ENCODE results near the gene C1QTNF9B.

Gene C1QTNF9B

DNA sequence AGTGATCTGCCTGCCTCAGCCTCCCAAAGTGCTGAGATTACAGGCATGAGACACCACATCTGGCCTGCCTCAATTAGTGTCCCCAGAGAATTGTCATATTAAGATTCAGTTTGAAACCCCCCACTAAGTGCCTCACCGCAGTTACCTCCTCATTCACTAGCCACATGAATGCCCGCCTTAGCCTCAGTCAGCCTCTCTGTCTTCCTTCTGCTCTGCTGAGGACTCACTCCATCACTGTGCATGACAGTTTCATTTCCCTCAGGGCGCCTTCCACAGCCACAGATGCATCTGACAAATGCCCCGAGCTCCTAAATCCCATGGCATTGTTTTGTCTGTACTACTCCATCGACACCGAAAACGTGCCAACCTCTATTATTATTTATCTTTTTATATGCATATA is 31.4 kb downstream of the C1QTNF9B start:
- Histone ChIP-seq H3K4me1 (ENCODE audit: insufficient read depth, low read length) (no peaks in the 10 kb centered on the region), H3K9me3 (ENCODE audit: insufficient read depth, low read length, severe bottlenecking) (no peaks in the 10 kb centered on the region), H3K4me3 (ENCODE audit: low read depth in 1 of 2, low read length in 2 of 2) (no peak overlapping the region), H3K4me2 (ENCODE audit: insufficient read depth, low read length) (no peak overlapping the region), H2AFZ (ENCODE audit: low read depth, low read length) (no peak overlapping the region), H3K27ac (ENCODE audit: low read length) (no peak overlapping the region), H3K36me3 (ENCODE audit: insufficient read depth, low read length) (peaks cover 8% of the 10 kb centered on the region; the same call in 1 of the 2 replicates), H4K20me1 (ENCODE audit: insufficient read depth, low read length) (no peaks in the 10 kb centered on the region), H3K9ac (ENCODE audit: low read depth, low read length) (no peak overlapping the region), H3K79me2 (ENCODE audit: insufficient read depth, low read length) (no peaks in the 10 kb centered on the region), H3K27me3 (ENCODE audit: insufficient read depth, low read length, poor library complexity) (no peaks in the 10 kb centered on the region)
- no peak for TF ChIP-seq EZH2 (IDR thresholded peaks at IDR 0.05; ENCODE audit: borderline replicate concordance, low read depth, low read length, severe bottlenecking)
- TF ChIP-seq, protein P1, sequence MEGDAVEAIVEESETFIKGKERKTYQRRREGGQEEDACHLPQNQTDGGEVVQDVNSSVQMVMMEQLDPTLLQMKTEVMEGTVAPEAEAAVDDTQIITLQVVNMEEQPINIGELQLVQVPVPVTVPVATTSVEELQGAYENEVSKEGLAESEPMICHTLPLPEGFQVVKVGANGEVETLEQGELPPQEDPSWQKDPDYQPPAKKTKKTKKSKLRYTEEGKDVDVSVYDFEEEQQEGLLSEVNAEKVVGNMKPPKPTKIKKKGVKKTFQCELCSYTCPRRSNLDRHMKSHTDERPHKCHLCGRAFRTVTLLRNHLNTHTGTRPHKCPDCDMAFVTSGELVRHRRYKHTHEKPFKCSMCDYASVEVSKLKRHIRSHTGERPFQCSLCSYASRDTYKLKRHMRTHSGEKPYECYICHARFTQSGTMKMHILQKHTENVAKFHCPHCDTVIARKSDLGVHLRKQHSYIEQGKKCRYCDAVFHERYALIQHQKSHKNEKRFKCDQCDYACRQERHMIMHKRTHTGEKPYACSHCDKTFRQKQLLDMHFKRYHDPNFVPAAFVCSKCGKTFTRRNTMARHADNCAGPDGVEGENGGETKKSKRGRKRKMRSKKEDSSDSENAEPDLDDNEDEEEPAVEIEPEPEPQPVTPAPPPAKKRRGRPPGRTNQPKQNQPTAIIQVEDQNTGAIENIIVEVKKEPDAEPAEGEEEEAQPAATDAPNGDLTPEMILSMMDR (IDR thresholded peaks at IDR 0.05; ENCODE audit: borderline replicate concordance, extremely low read depth, low read length, poor library complexity, severe bottlenecking): no peak
- ATAC-seq (ENCODE audit: insufficient read depth, low read depth): no peak
- DNase-seq: no peak

DNA sequence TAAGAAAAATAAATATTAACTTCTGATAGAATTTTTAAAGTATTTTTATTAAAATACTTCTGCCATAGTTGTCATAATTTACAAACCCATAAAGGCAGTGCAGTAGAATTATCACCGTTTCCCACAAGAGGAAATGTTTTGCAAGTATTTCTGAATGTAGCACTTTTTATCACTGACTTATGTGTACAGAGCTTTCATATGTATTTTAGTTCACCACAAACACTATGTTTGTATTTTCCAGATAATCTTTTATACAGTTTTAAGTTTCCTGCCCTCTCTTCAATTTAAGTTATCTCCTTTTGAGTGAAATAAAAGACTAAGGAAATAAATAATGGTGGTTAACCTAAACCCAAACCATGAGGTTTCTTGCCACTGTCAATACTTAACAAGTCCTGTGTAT is 32.3 kb downstream of the C1QTNF9B start:
- no peaks in the 10 kb centered on the region for H3K79me2 ChIP-seq (ENCODE audit: insufficient read depth, low read length)
- H3K4me1 ChIP-seq (ENCODE audit: insufficient read depth, low read length): no peaks in the 10 kb centered on the region
- H4K20me1 ChIP-seq (ENCODE audit: insufficient read depth, low read length): no peaks in the 10 kb centered on the region
- H3K4me2 ChIP-seq (ENCODE audit: insufficient read depth, low read length): no peak overlapping the region
- DNase-seq: no peak
- no peak overlapping the region for H3K4me3 ChIP-seq (ENCODE audit: low read depth in 1 of 2, low read length in 2 of 2)
- no peak for TF ChIP-seq EZH2 (IDR thresholded peaks at IDR 0.05; ENCODE audit: borderline replicate concordance, low read depth, low read length, severe bottlenecking)
- TF ChIP-seq, protein P1 (IDR thresholded peaks at IDR 0.05; ENCODE audit: borderline replicate concordance, extremely low read depth, low read length, poor library complexity, severe bottlenecking): no peak
- no peak overlapping the region for H2AFZ ChIP-seq (ENCODE audit: low read depth, low read length)
- H3K27me3 ChIP-seq (ENCODE audit: insufficient read depth, low read length, poor library complexity): no peaks in the 10 kb centered on the region
- ATAC-seq (ENCODE audit: insufficient read depth, low read depth): no peak
- no peaks in the 10 kb centered on the region for H3K9me3 ChIP-seq (ENCODE audit: insufficient read depth, low read length, severe bottlenecking)
- H3K36me3 ChIP-seq (ENCODE audit: insufficient read depth, low read length): peaks cover 8% of the 10 kb centered on the region; the same call in 1 of the 2 replicates
- H3K27ac ChIP-seq (ENCODE audit: low read length): no peak overlapping the region
- no peak overlapping the region for H3K9ac ChIP-seq (ENCODE audit: low read depth, low read length)

DNA sequence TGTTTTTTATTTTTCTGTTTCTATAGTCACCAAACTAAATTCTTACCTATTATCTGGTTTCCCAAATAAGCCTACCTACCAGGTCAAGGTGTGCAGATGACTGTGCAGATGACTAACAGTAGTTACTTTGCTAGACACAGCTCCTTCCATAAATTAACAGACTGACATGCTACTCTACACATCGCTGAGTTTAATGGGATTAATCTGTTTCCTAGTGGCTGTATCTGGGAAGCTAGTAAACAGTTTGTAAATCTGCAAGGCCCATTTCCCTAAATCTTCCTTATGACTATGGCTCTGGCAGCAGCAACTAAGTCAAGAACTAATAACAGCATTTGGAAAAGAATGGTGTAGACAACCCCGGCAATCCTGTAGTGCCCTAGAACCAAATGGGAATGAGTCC is 36.0 kb downstream of the C1QTNF9B start:
- TF ChIP-seq EZH2 (IDR thresholded peaks at IDR 0.05; ENCODE audit: borderline replicate concordance, low read depth, low read length, severe bottlenecking): no peak
- TF ChIP-seq, protein P1 (IDR thresholded peaks at IDR 0.05; ENCODE audit: borderline replicate concordance, extremely low read depth, low read length, poor library complexity, severe bottlenecking): no peak
- no peaks in the 10 kb centered on the region for H3K27me3 ChIP-seq (ENCODE audit: insufficient read depth, low read length, poor library complexity)
- H2AFZ ChIP-seq (ENCODE audit: low read depth, low read length): no peak overlapping the region
- DNase-seq: no peak
- H3K9me3 ChIP-seq (ENCODE audit: insufficient read depth, low read length, severe bottlenecking): no peaks in the 10 kb centered on the region
- H3K4me3 ChIP-seq (ENCODE audit: low read depth in 1 of 2, low read length in 2 of 2): no peak overlapping the region
- no peaks in the 10 kb centered on the region for H3K4me1 ChIP-seq (ENCODE audit: insufficient read depth, low read length)
- H3K9ac ChIP-seq (ENCODE audit: low read depth, low read length): no peak overlapping the region
- H3K4me2 ChIP-seq (ENCODE audit: insufficient read depth, low read length): no peak overlapping the region
- no peak overlapping the region for H3K27ac ChIP-seq (ENCODE audit: low read length)
- peaks cover 5% of the 10 kb centered on the region; the same call in 1 of the 2 replicates for H3K36me3 ChIP-seq (ENCODE audit: insufficient read depth, low read length)
- no peaks in the 10 kb centered on the region for H3K79me2 ChIP-seq (ENCODE audit: insufficient read depth, low read length)
- no peaks in the 10 kb centered on the region for H4K20me1 ChIP-seq (ENCODE audit: insufficient read depth, low read length)
- no peak for ATAC-seq (ENCODE audit: insufficient read depth, low read depth)

DNA sequence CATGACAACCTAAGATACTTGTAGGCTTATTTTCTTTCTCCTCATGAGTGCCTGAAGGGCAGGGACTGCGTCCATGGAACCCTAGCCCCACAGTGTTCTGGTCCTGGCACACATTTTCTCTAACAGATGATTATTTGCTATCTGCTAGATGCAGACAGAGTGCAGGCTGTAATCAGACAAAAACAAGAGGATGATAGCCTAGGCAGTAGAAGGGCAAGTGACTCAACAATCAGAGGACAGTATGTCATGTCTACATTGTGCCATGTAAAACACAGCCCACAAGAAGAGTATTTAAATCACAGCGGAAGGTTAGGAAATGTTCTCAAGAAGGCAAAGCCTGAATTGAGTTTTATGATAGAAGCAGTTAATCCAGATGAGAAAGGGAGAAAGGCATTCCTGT is 37.4 kb downstream of the C1QTNF9B start:
- Histone ChIP-seq H3K9me3 (ENCODE audit: insufficient read depth, low read length, severe bottlenecking) (no peaks in the 10 kb centered on the region), H3K4me3 (ENCODE audit: low read depth in 1 of 2, low read length in 2 of 2) (no peak overlapping the region), H3K4me2 (ENCODE audit: insufficient read depth, low read length) (no peak overlapping the region), H3K36me3 (ENCODE audit: insufficient read depth, low read length) (peaks cover 8% of the 10 kb centered on the region; the same call in 1 of the 2 replicates), H3K79me2 (ENCODE audit: insufficient read depth, low read length) (no peaks in the 10 kb centered on the region), H3K4me1 (ENCODE audit: insufficient read depth, low read length) (no peaks in the 10 kb centered on the region), H4K20me1 (ENCODE audit: insufficient read depth, low read length) (no peaks in the 10 kb centered on the region), H3K9ac (ENCODE audit: low read depth, low read length) (no peak overlapping the region), H2AFZ (ENCODE audit: low read depth, low read length) (no peak overlapping the region), H3K27me3 (ENCODE audit: insufficient read depth, low read length, poor library complexity) (no peaks in the 10 kb centered on the region), H3K27ac (ENCODE audit: low read length) (no peak overlapping the region)
- ATAC-seq (ENCODE audit: insufficient read depth, low read depth) (no peak), DNase-seq (no peak)
- TF ChIP-seq, protein P1 (IDR thresholded peaks at IDR 0.05; ENCODE audit: borderline replicate concordance, extremely low read depth, low read length, poor library complexity, severe bottlenecking): no peak
- no peak for TF ChIP-seq EZH2 (IDR thresholded peaks at IDR 0.05; ENCODE audit: borderline replicate concordance, low read depth, low read length, severe bottlenecking)

Data from DND-41 (cell line).